ENCODE results near the gene FOXN3.

DNA sequence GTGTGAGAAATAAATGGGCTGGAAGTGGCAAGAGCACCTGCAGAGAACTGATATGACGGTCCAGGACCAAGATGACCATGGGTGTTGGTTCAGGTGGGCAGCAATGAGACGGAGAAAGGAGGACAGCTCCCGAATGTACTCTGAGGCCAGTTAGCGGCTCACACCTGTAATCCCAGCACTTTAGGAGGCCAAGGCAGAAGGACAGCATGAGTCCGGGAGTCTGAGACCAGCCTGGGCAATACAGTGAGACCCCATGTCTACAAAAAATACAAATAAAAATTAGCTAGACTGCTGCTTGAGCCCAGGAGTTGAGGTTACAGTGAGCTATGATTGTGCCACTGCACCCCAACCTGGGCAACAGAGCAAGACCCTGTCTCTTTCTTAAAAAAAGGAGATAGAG lies 60.1 kb downstream of the FOXN3 start:
- TF ChIP-seq POLR2A (IDR thresholded peaks at IDR 0.05; ENCODE audit: low read length) = no peak
- no peak for TF ChIP-seq GATA1 (IDR thresholded peaks at IDR 0.05; ENCODE audit: low read depth, low read length)

Data from erythroblast (primary cell).